ENCODE measurements around the gene PCSK5. TPM values are rescaled to one million over a fixed set of nuclear protein-coding genes. Genes with fewer than 3 reads are reported as not detected.

Gene PCSK5
- total and polyA plus RNA-seq, 8 donors: 0.99 to 10.3 (median 4.4) TPM

DNA sequence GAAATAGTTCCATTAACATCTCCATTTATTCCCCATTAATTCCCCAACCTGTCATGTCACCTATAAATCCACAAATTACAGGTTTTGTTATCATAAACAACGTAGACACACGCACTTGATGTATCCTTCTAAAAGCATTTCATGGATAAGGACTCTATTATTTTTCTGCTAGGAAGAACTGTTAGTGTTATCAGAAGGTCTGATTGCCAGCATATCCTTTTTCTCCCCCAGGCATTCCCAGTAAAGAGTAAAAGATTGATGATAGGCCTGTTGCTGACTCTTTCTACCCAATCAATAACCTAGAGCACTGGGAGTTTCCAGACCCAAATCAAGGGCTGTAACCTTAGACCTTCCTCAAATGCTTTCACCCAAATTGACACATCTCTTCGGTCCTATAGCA is 442.9 kb downstream of the PCSK5 start:
- WGBS, 2 donors: 58 to 65% methylated on average over 3 of the region's 3 CpGs
- H3K4me3 ChIP-seq: no peak overlapping the region
- no peak overlapping the region for H3K27ac ChIP-seq
- TF ChIP-seq, protein P1, sequence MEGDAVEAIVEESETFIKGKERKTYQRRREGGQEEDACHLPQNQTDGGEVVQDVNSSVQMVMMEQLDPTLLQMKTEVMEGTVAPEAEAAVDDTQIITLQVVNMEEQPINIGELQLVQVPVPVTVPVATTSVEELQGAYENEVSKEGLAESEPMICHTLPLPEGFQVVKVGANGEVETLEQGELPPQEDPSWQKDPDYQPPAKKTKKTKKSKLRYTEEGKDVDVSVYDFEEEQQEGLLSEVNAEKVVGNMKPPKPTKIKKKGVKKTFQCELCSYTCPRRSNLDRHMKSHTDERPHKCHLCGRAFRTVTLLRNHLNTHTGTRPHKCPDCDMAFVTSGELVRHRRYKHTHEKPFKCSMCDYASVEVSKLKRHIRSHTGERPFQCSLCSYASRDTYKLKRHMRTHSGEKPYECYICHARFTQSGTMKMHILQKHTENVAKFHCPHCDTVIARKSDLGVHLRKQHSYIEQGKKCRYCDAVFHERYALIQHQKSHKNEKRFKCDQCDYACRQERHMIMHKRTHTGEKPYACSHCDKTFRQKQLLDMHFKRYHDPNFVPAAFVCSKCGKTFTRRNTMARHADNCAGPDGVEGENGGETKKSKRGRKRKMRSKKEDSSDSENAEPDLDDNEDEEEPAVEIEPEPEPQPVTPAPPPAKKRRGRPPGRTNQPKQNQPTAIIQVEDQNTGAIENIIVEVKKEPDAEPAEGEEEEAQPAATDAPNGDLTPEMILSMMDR (IDR thresholded peaks at IDR 0.05): no peak
- no peak for ATAC-seq
- intact Hi-C loops (cut with DNase I): no loop called here
- H3K36me3 ChIP-seq: no peaks in the 10 kb centered on the region
- H3K4me1 ChIP-seq: no peaks in the 10 kb centered on the region
- H3K27me3 ChIP-seq: no peaks in the 10 kb centered on the region
- no peaks in the 10 kb centered on the region for H3K9me3 ChIP-seq
- no peak for DNase-seq
- FAIRE-seq: no peak

DNA sequence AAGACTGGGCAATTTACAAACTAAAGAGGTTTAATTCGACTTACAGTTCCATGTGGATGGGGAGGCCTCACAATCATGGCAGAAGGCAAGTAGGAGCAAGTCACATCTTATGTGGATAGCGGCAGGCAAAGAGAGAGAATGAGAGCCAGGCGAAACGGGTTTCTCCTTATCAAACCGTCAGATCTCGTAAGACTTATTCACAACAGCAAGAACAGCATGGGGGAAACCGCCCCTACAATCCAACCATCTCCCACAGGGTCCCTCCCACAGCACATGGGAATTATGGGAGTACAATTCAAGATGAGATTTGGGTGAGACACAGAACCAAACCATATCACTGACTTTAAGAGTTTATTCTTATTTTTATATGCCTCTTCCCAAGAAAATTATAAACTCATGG is 443.5 kb downstream of the PCSK5 start:
- no peak for ATAC-seq
- Histone ChIP-seq H3K4me1 (no peaks in the 10 kb centered on the region), H3K27me3 (no peaks in the 10 kb centered on the region), H3K9me3 (no peaks in the 10 kb centered on the region), H3K27ac (no peak overlapping the region), H3K4me3 (no peak overlapping the region), H3K36me3 (no peaks in the 10 kb centered on the region)
- DNase-seq: no peak
- WGBS, 2 donors: 84 to 85% methylated on average over 7 of the region's 7 CpGs
- intact Hi-C loops (cut with DNase I): no loop called here
- TF ChIP-seq, protein P1 (IDR thresholded peaks at IDR 0.05): no peak
- FAIRE-seq: no peak

DNA sequence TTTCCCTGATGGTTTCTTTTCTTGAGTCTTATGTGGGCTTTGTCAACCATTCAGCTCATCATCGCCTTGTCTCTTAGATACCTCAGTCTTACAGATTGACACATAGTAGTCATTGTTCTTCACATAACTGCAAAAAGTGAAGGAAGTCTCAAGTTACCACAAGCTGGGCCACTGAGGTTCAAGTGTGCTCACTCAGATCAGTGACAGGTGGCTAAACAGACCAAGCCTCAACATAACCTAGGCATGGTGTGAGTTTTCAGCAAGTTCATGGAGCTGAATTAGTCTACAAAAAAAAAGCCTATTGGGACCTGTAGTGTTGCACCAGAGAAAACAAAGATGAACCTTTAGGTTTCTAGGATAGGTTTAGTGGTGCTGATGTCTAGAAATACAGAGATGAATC is 445.6 kb downstream of the PCSK5 start:
- TF ChIP-seq, protein P1 (IDR thresholded peaks at IDR 0.05): no peak
- FAIRE-seq: no peak
- Histone ChIP-seq H3K27ac (no peak overlapping the region), H3K27me3 (no peaks in the 10 kb centered on the region), H3K4me3 (no peak overlapping the region), H3K9me3 (no peaks in the 10 kb centered on the region), H3K36me3 (no peaks in the 10 kb centered on the region), H3K4me1 (no peaks in the 10 kb centered on the region)
- ATAC-seq: no peak
- no peak for DNase-seq
- intact Hi-C loops (cut with DNase I): no loop called here
- 86 to 100% methylated on average over 1 of the region's 1 CpG for WGBS, 2 donors

DNA sequence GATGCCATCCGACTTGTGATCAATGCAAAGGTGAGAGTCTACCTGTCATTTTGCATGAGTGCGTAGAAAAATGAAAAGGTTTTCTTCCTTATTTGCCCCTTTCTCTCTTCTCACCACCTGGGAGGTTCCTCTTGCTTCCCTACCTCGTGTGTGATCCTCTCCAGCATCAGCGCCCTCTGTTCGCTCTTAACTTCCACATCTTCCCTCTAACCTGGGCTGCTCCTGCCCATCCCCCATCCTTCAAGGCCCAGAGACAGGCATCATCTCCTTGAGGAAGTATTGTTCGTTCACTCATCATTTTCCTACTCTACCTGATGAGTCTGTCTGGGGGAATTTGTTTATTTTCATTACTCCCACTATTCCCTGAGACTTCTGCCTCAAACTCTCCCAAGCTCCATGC is 447.9 kb downstream of the PCSK5 start:
- H3K4me1 ChIP-seq: no peaks in the 10 kb centered on the region
- intact Hi-C loops (cut with DNase I): no loop called here
- H3K27ac ChIP-seq: no peak overlapping the region
- H3K27me3 ChIP-seq: no peaks in the 10 kb centered on the region
- FAIRE-seq (no peak), ATAC-seq (no peak), DNase-seq (no peak)
- no peaks in the 10 kb centered on the region for H3K36me3 ChIP-seq
- no peak overlapping the region for H3K4me3 ChIP-seq
- H3K9me3 ChIP-seq: no peaks in the 10 kb centered on the region
- WGBS, 2 donors: 83 to 86% methylated on average over 6 of the region's 6 CpGs
- TF ChIP-seq, protein P1 (IDR thresholded peaks at IDR 0.05): no peak

DNA sequence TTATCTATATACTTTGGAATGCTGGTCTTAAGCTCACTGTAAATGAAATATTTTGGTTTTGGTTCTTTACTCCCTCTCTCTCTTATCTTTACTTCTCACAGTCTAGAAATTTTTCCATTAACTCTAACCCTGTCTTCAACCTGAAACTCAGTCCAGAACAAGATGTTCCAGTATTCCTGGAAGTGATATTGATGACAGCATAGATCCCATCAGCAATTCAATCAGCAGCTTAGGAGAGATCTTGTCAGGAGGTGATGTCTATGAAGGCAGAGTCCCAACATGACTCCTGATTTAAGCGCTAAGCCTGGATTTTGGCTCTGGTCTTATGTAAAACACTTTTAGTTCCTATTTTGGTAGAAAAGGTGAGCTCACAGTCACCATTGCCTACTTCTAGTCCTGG is 451.1 kb downstream of the PCSK5 start:
- H3K27ac ChIP-seq: no peak overlapping the region
- no peaks in the 10 kb centered on the region for H3K27me3 ChIP-seq
- WGBS, 2 donors: 98 to 100% methylated on average over 1 of the region's 1 CpG
- FAIRE-seq: no peak
- no peaks in the 10 kb centered on the region for H3K4me1 ChIP-seq
- no peak for DNase-seq
- TF ChIP-seq, protein P1 (IDR thresholded peaks at IDR 0.05): no peak
- H3K9me3 ChIP-seq: no peaks in the 10 kb centered on the region
- H3K36me3 ChIP-seq: no peaks in the 10 kb centered on the region
- no peak for ATAC-seq
- intact Hi-C loops (cut with DNase I): no loop called here
- H3K4me3 ChIP-seq: no peak overlapping the region

Measured in pancreas (tissue), 10 donors.